HG03095 (cell line): ENCODE results near the gene CYP27C1.

Experiments used
- ATAC-seq: cut with Tn5 transposase; IDR thresholded peaks from one replicate; pipeline ENCODE4 v1.9.1; 2021; ENCODE audit warnings: moderate library complexity; ENCODE audit not compliant: unreplicated experiment

CYP27C1 gene

DNA sequence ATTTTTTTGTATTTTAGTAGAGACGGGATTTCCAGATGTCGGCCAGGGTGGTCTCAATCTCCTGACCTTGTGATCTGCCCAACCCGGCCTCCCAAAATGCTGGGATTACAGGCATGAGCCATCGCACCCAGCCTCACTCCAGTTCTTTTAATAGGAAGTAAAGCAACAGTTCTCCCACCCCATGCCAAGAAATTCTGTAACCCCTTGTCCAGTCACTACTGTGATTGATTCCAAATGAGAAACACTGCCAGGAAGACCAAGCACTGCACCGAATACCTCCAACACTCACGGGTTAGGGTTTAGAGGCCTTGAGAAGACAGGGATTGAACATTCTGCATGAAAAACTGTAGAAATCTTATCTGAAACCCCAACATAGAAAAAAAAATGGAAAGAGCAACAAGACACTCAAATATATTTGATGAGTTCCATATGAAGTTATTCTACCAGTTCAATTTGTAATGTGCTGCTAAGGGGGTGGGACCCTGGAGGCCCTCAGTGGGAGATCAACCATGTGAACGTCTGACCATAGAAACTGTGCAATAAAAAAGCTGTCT is 65.0 kb downstream of the CYP27C1 start:
- ATAC-seq: no peak

DNA sequence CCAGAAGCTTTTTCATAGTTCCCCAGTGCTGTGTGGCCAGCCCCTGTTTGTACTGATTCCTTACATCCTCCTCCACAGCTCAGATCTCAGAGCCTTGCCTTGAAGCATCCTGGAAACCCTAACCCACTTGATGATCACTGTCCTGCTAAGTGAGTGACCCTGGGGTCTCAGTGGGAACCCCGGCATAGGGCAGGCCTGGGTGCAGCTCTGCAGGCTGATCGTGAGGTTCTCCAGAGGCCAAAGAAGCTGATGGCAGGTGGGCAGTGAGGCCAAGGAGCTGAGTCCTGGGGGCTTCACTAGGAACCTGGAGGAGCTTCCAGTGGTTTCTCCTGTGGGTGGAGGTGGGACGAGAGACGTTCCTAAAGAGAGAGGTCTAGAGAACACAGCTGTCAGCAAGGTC is 65.7 kb downstream of the CYP27C1 start:
- ATAC-seq: no peak

DNA sequence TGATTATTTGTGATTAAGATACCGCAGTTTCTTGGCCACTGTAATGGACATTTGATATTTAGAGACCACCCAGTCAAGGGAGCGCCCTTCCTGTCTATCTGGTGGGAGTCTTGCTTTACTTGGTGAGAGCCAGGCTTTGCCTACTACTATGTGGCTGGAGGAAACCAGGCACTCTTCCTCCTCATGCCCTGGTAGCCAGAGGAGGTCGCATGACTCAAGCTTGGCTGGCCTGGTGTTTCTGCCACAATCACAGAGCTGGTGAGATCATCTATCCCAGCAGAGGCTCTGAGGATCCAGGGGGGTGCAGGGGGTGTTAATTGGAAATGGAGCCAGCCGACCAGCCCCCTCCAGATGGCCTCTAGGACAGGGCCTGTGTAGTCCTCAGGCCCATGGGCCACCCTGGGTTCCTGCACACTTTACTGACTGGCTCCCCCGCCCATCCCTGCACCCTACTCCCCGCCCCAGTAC is 66.4 kb downstream of the CYP27C1 start:
- no peak for ATAC-seq

DNA sequence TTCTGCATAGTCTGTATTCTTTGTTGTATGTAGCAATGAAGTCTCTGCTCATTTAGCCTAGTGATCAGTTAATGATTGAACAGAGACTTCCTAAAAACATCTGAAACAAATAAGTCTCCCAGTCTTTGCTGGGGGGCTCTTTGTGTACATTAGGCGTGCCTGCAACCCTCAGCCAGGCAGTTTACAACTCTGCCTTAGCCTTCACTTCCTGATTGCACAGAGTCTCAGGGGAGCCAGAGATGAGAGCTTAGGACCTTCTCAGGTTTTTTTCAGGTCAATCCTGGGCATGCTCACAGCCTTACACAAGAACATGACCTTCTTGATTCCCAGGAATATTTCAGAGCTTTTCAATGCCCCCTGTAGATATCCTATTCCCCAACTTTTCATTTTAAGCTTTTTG is 69.1 kb downstream of the CYP27C1 start:
- no peak for ATAC-seq

DNA sequence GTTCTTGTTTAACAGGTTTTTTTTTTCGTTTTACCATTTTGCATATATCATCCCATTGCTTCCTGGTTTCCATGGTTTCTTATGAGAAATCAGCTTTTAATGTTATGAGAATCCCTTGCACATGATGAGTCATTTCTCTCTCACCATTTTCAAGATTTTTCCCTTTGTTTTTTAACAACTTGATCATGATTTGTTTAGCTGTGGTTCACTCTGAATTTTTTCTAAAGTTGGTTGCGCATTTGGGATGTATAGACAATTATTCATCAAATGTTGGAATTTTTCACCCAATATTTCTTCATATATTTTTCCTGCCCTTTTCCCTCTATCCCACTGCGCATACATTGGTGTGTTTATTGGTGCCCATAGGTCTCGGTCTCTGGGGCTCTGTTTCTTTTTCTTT is 70.7 kb downstream of the CYP27C1 start:
- ATAC-seq: no peak

DNA sequence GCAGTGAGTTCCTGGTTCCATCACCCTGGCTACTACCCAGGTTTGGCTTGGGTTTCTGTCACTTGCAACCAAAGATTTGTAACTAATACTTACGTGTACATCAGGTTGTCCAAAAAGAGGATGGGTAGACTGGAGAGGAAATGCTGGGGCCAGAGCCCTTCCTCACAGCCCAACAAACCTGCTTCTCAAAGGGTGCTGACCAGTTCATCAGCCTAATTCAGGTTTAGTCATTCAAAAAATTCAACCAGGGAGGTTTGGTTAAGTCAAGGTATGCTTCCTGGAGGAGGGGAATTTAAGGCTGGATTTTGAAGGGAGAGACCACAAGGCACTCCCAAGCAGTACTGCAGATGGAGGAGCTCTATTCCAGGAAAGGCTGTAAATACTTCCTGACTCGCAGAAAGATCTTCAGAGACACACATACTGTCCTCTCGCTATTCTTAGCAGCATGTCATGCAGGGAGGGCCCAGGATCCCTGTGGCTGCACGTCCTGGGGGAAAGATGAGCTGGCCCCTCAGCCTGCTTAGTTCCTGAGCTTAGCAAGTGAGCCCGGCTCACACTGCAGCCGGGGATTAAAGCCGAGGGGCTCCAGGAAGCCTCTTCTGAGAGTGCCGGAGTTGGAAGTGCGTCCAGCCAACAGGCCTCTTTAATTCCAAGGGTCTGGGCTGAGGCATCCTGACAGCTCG is 73.1 kb downstream of the CYP27C1 start:
- ATAC-seq: no peak

DNA sequence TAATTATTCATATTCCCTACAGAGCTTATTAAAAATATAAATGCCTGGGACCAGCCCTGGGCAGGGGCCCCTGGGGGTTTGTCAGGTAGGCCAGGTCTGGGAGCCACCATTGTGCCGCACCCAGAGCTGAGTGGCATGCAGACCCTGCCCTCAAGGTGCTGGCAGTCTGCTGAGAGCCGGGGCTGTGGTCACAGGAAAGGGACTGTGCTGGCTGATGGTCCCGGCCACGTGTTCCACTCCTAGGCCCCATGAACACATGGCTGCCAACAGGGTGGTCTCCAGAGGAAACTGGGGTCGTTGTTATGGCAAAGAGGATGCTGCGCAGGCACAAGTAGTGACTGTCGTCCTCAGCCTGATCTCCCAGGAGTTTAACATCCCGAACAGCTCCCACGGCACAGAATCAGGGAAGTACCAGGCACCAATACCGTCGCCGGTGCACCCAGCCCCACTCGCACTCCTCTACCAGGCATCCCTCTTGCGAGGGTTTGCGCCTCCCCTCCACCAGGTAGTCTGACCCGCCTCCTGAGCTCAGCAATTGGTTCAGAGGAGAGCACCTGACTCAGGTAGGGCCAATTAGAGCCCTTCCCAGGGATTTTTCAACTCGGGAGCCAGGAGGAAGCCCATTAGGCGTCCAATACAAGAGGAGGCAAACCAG is 73.9 kb downstream of the CYP27C1 start:
- ATAC-seq: no peak

DNA sequence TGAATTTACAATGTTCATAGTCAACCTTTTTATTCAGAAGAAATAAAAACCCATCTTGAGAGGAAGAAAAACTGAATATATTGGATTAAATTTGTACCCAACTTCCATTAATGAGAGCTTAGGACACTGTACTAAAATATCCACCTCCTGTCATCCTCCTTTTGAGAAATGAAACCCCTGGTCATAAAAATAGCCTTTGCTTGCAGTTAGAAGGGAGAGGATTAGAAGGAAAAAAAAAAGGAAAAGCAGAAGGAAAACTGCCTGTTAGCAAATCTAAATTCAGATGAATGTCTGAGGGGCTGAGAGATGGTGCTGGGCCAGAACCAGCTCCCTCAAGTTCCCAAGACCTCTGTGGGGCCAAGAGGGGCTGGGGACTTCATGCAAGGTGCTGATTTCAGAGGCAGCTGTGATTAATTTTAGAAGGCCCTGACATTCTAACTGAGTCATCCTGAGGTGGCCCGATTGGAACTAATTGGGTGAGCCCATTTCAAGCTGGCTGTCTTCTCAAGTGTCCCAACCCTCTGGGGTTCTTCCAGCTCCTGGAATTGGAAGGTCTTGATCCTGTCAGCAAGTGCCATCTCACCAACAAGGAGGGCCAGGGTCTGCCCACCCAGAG is 74.7 kb downstream of the CYP27C1 start:
- no peak for ATAC-seq

DNA sequence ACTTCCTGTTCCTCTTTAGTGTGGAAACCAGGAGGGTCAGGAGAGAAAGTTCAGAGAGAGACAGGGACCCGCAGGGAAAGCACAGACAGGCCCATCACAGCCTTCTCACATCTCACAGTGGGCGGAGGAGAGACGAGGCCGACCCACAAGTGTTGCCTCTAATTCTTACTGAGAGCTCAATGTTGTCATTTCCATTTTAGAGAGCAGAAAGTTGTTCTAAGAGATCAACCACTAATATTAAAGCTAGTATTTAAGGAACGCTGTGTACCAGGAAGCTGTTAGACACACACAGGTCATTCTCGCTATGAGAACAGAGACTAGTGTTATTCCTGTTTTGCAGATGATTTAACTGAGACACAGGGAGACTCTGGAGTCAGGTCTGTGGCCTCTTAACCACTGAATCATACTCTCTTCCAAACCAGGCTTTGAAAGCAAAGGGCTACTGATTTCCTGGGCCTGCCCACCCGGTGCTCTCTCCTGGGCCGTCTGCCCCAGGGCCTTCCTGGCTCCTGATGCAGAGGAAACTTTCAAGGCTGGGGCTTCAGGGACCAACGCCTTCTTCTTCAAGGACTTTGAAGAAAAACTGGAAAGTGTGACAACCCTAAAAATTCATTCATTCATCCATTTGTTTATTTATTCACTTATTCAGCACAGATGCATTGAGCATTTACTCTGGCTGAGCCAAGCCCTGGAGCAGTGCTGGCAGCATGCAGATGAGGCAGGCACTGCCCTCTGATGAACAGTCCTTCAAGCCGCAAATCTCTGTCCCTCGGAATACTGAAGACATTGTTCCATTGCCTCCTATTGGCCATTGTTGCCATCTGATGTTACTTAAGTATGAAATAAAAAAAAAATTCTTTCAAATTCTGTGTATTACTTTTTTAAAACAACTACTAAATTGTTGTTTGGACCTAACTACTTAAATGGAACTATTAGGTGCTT is 76.0 kb downstream of the CYP27C1 start:
- no peak for ATAC-seq

DNA sequence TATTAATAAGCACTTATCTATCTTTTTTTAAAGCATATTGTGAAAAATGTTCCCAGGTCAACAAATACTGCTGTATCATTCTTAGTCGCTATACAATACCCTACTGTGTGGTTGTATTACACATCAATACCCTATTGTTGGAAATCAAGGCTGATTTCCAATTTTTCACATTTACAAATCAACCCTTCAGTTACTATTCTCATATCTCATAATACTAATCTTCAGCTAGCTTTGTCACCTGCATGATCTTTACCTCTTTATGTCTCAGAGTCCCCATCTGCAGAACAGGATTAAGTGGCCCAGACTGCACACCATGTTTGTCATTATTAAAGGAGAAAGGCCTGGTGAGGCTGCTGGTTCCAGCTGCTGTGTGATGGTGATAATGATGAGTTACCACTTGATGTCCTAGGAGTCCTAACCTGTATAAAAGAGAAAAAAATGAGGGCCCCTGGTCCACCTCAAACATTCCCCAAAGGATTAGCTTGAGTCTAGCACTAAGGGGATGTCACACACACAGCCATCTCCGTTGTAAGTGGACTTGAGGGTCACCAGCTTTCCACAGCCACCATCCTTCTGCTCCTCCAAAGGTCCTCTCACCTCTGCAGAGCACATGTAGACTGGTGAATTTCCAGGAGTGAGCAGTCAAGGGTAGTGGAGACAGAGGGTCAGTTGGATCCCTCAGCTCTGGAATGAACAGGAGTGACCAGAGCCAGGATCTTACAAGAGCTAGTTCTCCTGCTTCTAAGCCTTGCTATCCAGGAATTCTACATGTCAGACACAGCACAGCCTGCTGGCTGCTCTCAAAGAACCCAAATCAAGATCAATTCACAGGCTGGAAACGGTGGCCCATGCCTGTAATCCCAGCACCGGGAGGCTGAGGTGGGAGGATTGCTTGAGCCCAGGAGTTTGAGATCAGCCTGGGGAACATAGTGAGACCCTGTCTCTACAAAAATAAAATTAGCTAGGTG is 77.2 kb downstream of the CYP27C1 start:
- no peak for ATAC-seq

DNA sequence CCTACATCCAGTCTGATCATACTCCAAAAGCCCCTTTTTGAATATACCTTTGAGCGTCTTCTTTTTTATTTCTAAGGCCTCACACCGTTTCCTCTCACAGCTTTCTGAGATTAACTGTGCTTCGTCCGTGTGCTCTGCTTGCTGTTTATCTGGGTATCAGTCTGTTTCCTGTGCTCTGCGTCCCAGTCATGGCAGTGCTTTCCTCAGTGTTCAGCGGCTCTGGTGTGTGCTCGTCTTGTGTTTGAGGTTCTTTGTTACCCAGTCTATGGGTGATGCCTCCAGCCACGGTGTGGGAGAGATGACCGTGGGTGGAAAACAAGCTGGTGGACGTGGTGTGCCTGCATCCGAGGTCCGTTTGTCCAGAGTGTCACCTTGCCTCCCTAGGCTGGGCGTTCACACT is 79.6 kb downstream of the CYP27C1 start:
- no peak for ATAC-seq

DNA sequence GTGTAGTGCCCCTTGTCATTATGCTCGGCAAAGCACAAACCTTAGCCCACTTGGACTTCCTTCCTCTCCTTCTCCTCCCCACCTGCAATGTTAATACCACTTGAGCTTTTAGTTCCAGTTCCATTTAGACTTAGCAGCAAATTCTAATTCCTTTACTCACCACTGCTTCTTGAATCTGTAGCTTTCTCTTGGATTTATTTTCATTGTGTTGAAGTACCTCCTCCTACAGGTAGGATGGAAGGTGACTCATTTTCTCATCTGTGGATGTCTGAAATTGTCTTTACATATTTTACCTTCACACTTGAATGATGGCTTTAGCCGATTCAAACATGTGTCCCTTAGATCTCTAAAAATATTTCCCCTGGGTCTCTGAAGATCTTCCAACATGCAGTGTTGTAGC is 80.3 kb downstream of the CYP27C1 start:
- no peak for ATAC-seq

DNA sequence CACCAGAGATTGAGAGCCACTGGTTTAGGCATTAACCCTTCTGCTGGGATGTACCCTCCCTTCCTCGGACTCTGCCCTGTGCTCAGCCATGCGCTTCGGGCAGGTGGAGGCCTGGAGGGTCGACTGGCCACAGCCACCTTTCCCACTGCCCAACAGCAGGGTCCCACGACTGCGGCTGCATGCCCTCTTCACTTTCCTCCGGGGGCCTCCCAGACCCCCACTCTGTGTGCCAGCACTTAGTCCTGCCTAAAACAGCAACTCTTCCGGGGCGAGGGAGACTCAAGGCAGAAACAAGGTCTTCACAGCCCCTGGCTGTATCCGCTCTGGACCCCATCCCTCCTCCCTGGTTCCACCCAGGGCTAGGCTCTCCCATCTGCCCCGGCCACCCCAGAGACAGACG is 81.8 kb downstream of the CYP27C1 start:
- no peak for ATAC-seq

DNA sequence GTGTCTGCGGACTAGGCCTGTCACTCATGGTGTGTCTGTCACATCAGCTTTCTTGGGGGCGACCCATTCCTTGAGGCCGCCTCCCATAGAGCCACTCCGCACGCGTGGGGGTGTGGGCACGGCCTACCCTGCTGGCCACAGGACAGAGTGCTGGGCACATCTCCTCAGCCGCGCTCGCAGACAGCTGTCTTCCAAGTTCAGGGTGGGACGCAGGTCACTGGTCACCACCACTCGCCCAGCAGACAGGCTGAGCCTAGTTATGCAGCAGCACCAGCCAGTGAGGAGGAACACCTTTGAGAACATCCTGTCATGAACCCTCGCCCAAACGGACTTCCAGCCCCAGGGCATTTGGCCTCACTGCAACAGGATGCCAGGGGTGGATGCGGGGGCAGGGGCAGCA is 82.4 kb downstream of the CYP27C1 start:
- no peak for ATAC-seq

DNA sequence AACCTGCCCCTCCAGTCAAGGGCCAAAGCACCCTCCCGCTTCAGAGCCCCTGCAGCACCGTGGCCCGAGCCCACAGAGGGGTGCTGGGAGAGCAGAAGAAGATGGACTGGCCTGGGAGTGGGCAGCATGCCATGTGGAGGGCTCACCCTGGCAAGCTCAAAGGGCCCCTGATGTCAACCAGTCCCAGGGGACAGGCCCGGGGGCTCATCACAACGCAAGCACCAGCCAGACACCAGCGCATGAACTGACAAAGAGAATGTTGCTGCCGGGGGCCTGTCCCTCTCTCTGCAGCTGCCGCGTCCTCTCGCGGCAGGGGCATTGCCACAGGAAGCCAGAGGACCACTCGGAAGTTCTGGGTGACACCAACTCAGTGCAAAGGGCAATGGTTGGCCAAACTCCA is 82.9 kb downstream of the CYP27C1 start:
- ATAC-seq: no peak

DNA sequence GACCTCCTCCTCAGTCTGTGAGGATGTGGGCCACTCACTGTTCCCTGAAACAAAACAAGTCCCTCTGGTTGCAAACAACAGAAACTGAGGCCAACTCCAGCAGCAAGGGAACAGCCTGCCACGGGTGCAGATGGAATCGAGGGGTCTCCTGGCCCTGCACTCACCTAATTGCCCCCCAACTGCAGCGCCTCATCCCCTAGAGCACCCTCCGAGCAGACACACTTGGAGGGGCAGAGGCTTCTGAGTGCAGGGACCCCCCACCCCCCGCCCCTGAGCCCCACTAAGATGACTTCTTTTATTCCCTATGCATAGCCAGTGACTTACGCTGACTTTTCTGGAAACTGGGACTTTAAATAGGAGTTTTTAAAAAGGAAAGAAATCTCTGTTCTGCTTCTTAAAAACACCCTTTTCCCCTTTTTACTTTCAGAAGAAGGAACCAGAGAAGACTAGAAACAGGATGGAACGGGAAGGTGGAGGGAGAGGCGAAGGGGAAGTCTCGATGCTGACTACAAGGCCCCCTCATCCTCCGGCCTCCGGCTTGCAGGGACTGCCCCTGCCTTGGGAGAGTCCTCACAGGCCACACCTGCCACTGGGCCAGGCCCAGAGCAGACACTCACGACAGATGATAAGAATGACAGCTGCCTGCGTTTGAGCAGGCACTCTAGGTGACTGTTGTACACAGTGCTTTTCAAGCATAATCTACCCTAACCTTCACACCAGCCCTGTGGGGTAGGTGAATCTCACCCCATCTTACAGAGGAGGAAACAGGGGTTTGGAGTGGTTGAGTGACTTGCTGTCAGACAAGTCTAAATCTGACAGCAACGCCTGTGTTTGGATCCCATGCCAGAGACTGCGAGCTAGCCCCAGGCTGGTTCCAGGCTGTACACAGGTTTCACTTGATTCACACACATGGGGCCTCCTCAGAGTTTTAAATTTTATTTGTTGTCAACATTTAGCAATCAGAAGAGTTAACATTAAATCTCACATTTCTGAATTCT is 85.0 kb downstream of the CYP27C1 start:
- peak; percentile 54 for ATAC-seq

DNA sequence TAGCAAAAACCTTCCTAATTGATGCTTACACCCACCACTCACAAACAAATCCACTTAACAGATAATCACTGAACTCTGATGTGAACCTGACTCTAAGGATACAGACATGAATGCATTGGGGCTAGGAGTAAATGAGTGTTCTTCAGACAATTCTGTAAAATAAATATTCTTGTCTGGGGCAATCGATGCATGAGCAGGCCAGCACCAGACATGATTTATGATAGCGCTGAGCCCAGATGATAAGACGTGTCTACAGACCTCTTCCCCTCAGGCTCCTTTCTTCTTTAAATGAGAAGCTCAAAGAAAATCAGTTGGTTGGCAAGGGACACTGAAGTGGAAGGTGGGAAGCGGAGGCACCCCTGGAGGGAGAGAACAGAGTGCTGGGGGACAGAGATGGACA is 85.9 kb downstream of the CYP27C1 start:
- no peak for ATAC-seq
